B cell (primary cell): ENCODE data around the gene NCKIPSD. TPM values are rescaled to one million over a fixed set of nuclear protein-coding genes. Genes with fewer than 3 reads are reported as not detected.

Experiments used
- ATAC-seq: fragments of 200-7000 bp; cut with Tn5 transposase; one replicate; pipeline ENCODE4 v1.10.0; 2021; ENCODE audit warnings: low read depth, mild to moderate bottlenecking, moderate number of reproducible peaks, moderate library complexity
- CTCF ChIA-PET: fragments of 350-600 bp; sonication (Branson Sonifier 250); formaldehyde crosslinking; loops from one replicate; lab custom pipeline; 2021; ENCODE audit warnings: antibody characterized with exemption, inconsistent platforms; lab: Charles Lee
- POLR2A ChIA-PET: fragments of 350-600 bp; sonication (Branson Sonifier 250); formaldehyde crosslinking; loops from one replicate; lab custom pipeline; 2021; ENCODE audit warnings: antibody characterized with exemption; lab: Charles Lee
- DNase-seq: peaks from one replicate; pipeline ENCODE4 v3.0.0; 2013
- H2AFZ ChIP-seq: 2 replicates; pipeline ENCODE4 v1.6.1; 2012; ENCODE audit warnings: mild to moderate bottlenecking, low read depth, low read length; ENCODE audit not compliant: insufficient read depth, poor library complexity, severe bottlenecking
- H3K27ac ChIP-seq, 2 donors: 1 replicate in 1 of 2; 2 replicates in 1 of 2; pipeline ENCODE4 v1.5.1; 2012 to 2013; ENCODE audit warnings: low read length in 2 of 2, mild to moderate bottlenecking in 2 of 2, moderate library complexity in 1 of 2
- H3K27me3 ChIP-seq, 4 experiments: fragments of 200-600 bp in 1 of 4; sonication (generic) in 1 of 4; replicated peaks in 1 of 4; 1 replicate in 2 of 4; 2 replicates in 2 of 4; pipeline versions ENCODE4 v1.6.1 to v1.7.0; 2013 to 2016; ENCODE audit warnings: low read length in 3 of 4, mild to moderate bottlenecking in 2 of 4, mixed read lengths in 1 of 4, moderate library complexity in 1 of 4; ENCODE audit not compliant: insufficient read depth in 4 of 4, control insufficient read depth in 3 of 4; ENCODE audit errors: control extremely low read depth in 1 of 4
- H3K36me3 ChIP-seq, 2 experiments: replicated peaks in 1 of 2; 1 replicate in 1 of 2; 2 replicates in 1 of 2; pipeline versions ENCODE4 v1.6.1 to v1.7.1; 2013; ENCODE audit warnings: low read length in 1 of 2; ENCODE audit not compliant: insufficient read depth in 2 of 2, control insufficient read depth in 1 of 2; ENCODE audit errors: control extremely low read depth in 1 of 2, extremely low read depth in 1 of 2
- H3K4me1 ChIP-seq, 2 donors: fragments of 200-600 bp in 1 of 2; sonication (generic) in 1 of 2; 1 replicate in 1 of 2; 2 replicates in 1 of 2; pipeline versions ENCODE4 v1.5.1 to v1.6.1; 2013 to 2017; ENCODE audit warnings: low read length in 2 of 2; ENCODE audit not compliant: control insufficient read depth in 2 of 2, insufficient read depth in 2 of 2
- H3K4me2 ChIP-seq: replicated peaks from 2 replicates; pipeline ENCODE3; 2012; ENCODE audit warnings: mild to moderate bottlenecking, low read depth, low read length; ENCODE audit not compliant: poor library complexity, severe bottlenecking
- H3K4me3 ChIP-seq, 5 experiments: fragments of 200-600 bp in 1 of 5; sonication (generic) in 1 of 5; 1 replicate in 3 of 5; 2 replicates in 2 of 5; pipeline versions ENCODE4 v1.5.1 to v1.7.0; 2011 to 2016; ENCODE audit warnings: low read length in 4 of 5, mild to moderate bottlenecking in 4 of 5, low read depth in 2 of 5, control low read depth in 1 of 5, moderate library complexity in 1 of 5; ENCODE audit not compliant: insufficient read depth in 1 of 5; ENCODE audit errors: control extremely low read depth in 1 of 5, extremely low read depth in 1 of 5
- H3K79me2 ChIP-seq: fragments of 200-600 bp; sonication (generic); one replicate; pipeline ENCODE4 v1.6.0; 2016; ENCODE audit warnings: low read length; ENCODE audit not compliant: control insufficient read depth, insufficient read depth
- H3K9ac ChIP-seq: fragments of 200-600 bp; sonication (generic); 2 replicates; pipeline ENCODE4 v1.6.1; 2017; ENCODE audit warnings: mild to moderate bottlenecking, low read length, moderate library complexity
- H3K9me3 ChIP-seq, 3 donors: one replicate each; pipeline versions ENCODE4 v1.6.1 to v1.7.1; 2013; ENCODE audit warnings: low read length in 2 of 3; ENCODE audit not compliant: control insufficient read depth in 2 of 3, insufficient read depth in 1 of 3; ENCODE audit errors: control extremely low read depth in 1 of 3
- H4K20me1 ChIP-seq: 2 replicates; pipeline ENCODE4 v1.6.0; 2012; ENCODE audit warnings: mild to moderate bottlenecking, low read length; ENCODE audit not compliant: insufficient read depth, control insufficient read depth, poor library complexity, severe bottlenecking
- H3K27ac Mint-ChIP-seq: one replicate; pipeline ENCODE4 v1.8.0; 2021; ENCODE audit warnings: mixed read lengths
- H3K27me3 Mint-ChIP-seq: one replicate; pipeline ENCODE4 v1.8.0; 2021; ENCODE audit warnings: mixed read lengths
- H3K4me1 Mint-ChIP-seq: one replicate; pipeline ENCODE4 v1.8.0; 2021; ENCODE audit warnings: mixed read lengths
- H3K4me3 Mint-ChIP-seq: one replicate; pipeline ENCODE4 v1.8.0; 2021; ENCODE audit warnings: mixed read lengths
- H3K9me3 Mint-ChIP-seq: one replicate; pipeline ENCODE4 v1.8.0; 2022; ENCODE audit warnings: mixed read lengths; ENCODE audit not compliant: insufficient read depth
- CTCF ChIP-seq: fragments of 200-600 bp; IDR thresholded peaks from one replicate; pipeline ENCODE4 v1.8.0; 2022; ENCODE audit warnings: antibody characterized with exemption, mild to moderate bottlenecking
- EZH2 ChIP-seq: IDR thresholded peaks from 2 replicates; pipeline ENCODE4 v1.6.1; 2012; ENCODE audit warnings: borderline replicate concordance, low read depth, mild to moderate bottlenecking, moderate library complexity, low read length; ENCODE audit not compliant: insufficient read depth, poor library complexity, severe bottlenecking
- WGBS: methylation state at CpG from one replicate; pipeline ENCODE4 v1.1.5; 2013; ENCODE audit warnings: missing lambda C conversion rate; ENCODE audit not compliant: insufficient coverage; 5-methylcytosine and 5-hydroxymethylcytosine counted together
- intact Hi-C: fragments of 100-400 bp; cut with micrococcal nuclease; formaldehyde crosslinking; loops from one replicate; pipeline ENCODE4 v1.10.0; 2022
- polyA plus RNA-seq: library from polyadenylated mRNA; depleted of rRNA; stranded (reverse); fragments of >200 nt; gene quantifications from 2 replicates; pipeline ENCODE4 v1.2.3, GENCODE V29; 2012
- total RNA-seq, 2 donors: library from RNA; stranded (reverse); fragments of 120-200 nt in 1 of 2; gene quantifications; 1 replicate in 1 of 2; 2 replicates in 1 of 2; pipeline versions ENCODE4 v1.2.3 to v1.2.4, GENCODE V29; 2013 to 2022

The NCKIPSD gene
- total and polyA plus RNA-seq, 2 donors (not counting 1 experiment from before 2014, with no cell fraction given), result 19.1 to 24.6 TPM

DNA sequence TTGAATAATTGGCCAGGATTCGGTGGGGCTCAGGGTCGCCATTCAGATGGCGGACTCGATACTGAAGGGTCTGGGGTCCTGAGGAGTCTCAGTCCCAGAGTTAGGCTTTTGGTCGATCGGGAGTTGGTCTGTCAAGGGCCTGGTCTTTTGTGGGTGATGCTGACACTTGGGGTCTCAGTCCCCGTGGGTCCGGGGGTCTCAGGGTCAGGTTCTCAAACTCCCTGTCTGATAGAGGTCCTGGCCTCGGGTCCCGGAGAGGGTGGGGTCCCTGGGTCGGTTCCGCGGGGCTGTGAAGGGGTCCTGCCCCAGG is 467 bp downstream of the NCKIPSD start:
- peak overlapping the region; percentile 77 for H2AFZ ChIP-seq
- peaks cover 7% of the 10 kb centered on the region for H4K20me1 ChIP-seq
- ChIA-PET CTCF (interaction anchor here (0.5 to 2.0 kb wide), 8 partner anchors 11 to 941 kb away, joined by 3 to 7 read pairs (median 3); partner anchors contain the start of genes ARIH2, CELSR3, IP6K2 and SLC26A6), POLR2A (no interaction called here)
- no peak for TF ChIP-seq EZH2
- no peak for TF ChIP-seq CTCF
- peak overlapping the region; percentile 69 for H3K9ac ChIP-seq
- H3K9me3 Mint-ChIP-seq, result no peaks in the 10 kb centered on the region
- H3K27me3 ChIP-seq, result no peaks in the 10 kb centered on the region
- H3K4me3 Mint-ChIP-seq, result peak overlapping the region; percentile 89
- WGBS, result 16% methylated on average over 13 of the region's 13 CpGs
- H3K4me1 Mint-ChIP-seq, result peaks cover 28% of the 10 kb centered on the region
- peaks cover 0 to 33% of the 10 kb centered on the region in 2 experiments for H3K36me3 ChIP-seq
- DNase-seq, result no peak
- H3K27ac ChIP-seq, result peak overlapping the region; percentile 40 to 68
- H3K27ac Mint-ChIP-seq, result peak overlapping the region; percentile 92
- no peaks in the 10 kb centered on the region for H3K27me3 Mint-ChIP-seq
- no peak for ATAC-seq
- no peaks in the 10 kb centered on the region for H3K79me2 ChIP-seq
- H3K4me2 ChIP-seq, result peak overlapping the region; percentile 75
- H3K4me3 ChIP-seq, result peak overlapping the region in 4 of 5 experiments; percentile 58 to 75 (median 70)
- no peaks in the 10 kb centered on the region for H3K9me3 ChIP-seq
- intact Hi-C loops, result loop anchor here (1.0 to 10.0 kb wide), 5 partner anchors 20 to 598 kb away; partner anchors contain the start of gene IP6K2
- peaks cover 13 to 29% of the 10 kb centered on the region in 2 donors for H3K4me1 ChIP-seq

- DNase-seq (no peak), ATAC-seq (no peak)
- Histone ChIP-seq H3K27me3 (no peaks in the 10 kb centered on the region), H2AFZ (no peak overlapping the region), H3K36me3 (peaks cover 0 to 26% of the 10 kb centered on the region in 2 experiments), H3K4me3 (no peak overlapping the region), H3K27ac (no peak overlapping the region), H3K9me3 (no peaks in the 10 kb centered on the region), H3K79me2 (no peaks in the 10 kb centered on the region), H4K20me1 (peaks cover 4% of the 10 kb centered on the region), H3K9ac (peak overlapping the region; percentile 10), H3K4me2 (peak overlapping the region; percentile 75), H3K4me1 (peaks cover 20 to 35% of the 10 kb centered on the region in 2 donors)
- Mint-ChIP-seq H3K27me3 (no peaks in the 10 kb centered on the region), H3K4me3 (peak overlapping the region; percentile 84), H3K4me1 (peaks cover 35% of the 10 kb centered on the region), H3K9me3 (no peaks in the 10 kb centered on the region), H3K27ac (peak overlapping the region; percentile 77)
- POLR2A ChIA-PET, result no interaction called here
- 57% methylated on average over 6 of the region's 7 CpGs for WGBS
- intact Hi-C loops, result loop anchor here (1.0 to 10.0 kb wide), 5 partner anchors 20 to 597 kb away; partner anchors contain the start of gene IP6K2
- CTCF ChIA-PET, result interaction anchor here (0.5 to 1.3 kb wide), 3 partner anchors 14 to 941 kb away, joined by 3 read pairs; no protein-coding TSS in a partner anchor
- TF ChIP-seq CTCF, result no peak
Measured at GRCh38 chr3:48684480-48685143, 1.1 kb downstream of the NCKIPSD start.
